Left lung (tissue), 10 donors: ENCODE data around the gene SATB2. TPM values are rescaled to one million over a fixed set of nuclear protein-coding genes. Genes with fewer than 3 reads are reported as not detected.
A peak's percentile ranks its signal among the peaks of the same experiment; 100 is the strongest.

Source experiments
- ATAC-seq: fragments of 200-7000 bp; cut with Tn5 transposase; one replicate; pipeline ENCODE4 v1.9.1; 2020; ENCODE audit warnings: moderate library complexity
- DNase-seq, 4 donors: peaks; one replicate each; pipeline ENCODE4 v3.0.0-alpha.2; 2013 to 2020
- H3K27ac ChIP-seq, 2 donors: fragments of 200-600 bp; sonication (generic) in 1 of 2; one replicate each; pipeline versions ENCODE4 v1.5.0 to v1.8.0; 2020 to 2021
- H3K27me3 ChIP-seq, 2 donors: fragments of 200-600 bp; sonication (generic) in 1 of 2; one replicate each; pipeline versions ENCODE4 v1.5.0 to v1.8.0; 2020 to 2021
- H3K36me3 ChIP-seq, 2 donors: fragments of 200-600 bp; sonication (generic) in 1 of 2; one replicate each; pipeline versions ENCODE4 v1.5.0 to v1.8.0; 2020 to 2021
- H3K4me1 ChIP-seq, 2 donors: fragments of 200-600 bp; one replicate each; pipeline ENCODE4 v1.8.0; 2021
- H3K4me3 ChIP-seq, 2 donors: fragments of 200-600 bp; sonication (generic) in 1 of 2; one replicate each; pipeline versions ENCODE4 v1.5.0 to v1.8.0; 2020 to 2021; ENCODE audit warnings: mild to moderate bottlenecking in 1 of 2
- H3K9me3 ChIP-seq, 2 donors: fragments of 200-600 bp; sonication (generic) in 1 of 2; one replicate each; pipeline versions ENCODE4 v1.5.0 to v1.8.0; 2020 to 2021
- CTCF ChIP-seq, 2 donors: fragments of 200-600 bp; sonication (generic) in 1 of 2; IDR thresholded peaks; one replicate each; pipeline versions ENCODE4 v1.5.0 to v1.8.0; 2021; ENCODE audit warnings: antibody characterized with exemption in 2 of 2
- intact Hi-C, 2 donors: fragments of 100-400 bp; cut with DNase I; formaldehyde crosslinking; loops; one replicate each; pipeline versions ENCODE4 v1.11.2 to v1.14.2; 2022
- polyA plus RNA-seq, 6 donors: library from polyadenylated mRNA; unstranded; fragments of 120-200 nt; gene quantifications; one replicate each; pipeline ENCODE4 v1.2.1, GENCODE V29; 2013; ENCODE audit not compliant: insufficient read length in 6 of 6
- total RNA-seq, 2 donors: library from RNA; stranded (reverse); fragmentation: NEBNext Ultra II Directional; extraction: Animal tissue kit (Norgen Biotek cat#: 25700); gene quantifications; one replicate each; pipeline ENCODE4 v1.2.1, GENCODE V29; 2021
- donor health status: DM: no; HTN: yes; CAD: no.
- donor health status: DM: no; HTN: no; CAD: no.

The SATB2 gene
- total and polyA plus RNA-seq, 8 donors: 2.9 to 4.5 (median 3.8) TPM

DNA sequence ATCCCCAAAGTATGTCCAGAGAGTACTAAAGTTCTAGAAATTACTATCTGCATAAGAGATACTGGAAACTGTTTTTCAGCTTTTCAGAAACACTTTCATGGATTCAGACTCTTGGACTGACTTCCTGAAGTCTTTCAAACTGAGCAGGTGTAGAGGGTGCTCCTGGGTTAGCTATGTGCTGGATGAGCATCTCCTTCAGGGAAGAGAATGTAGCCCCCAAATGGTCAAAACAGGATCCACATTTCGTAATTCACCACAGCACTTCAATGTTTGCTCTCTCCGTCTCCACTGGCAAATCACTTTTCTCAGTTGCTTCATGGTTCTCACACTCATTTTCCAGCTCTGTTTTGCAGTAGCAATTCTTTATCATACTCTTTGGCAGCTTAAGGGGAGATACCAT is 23.2 kb upstream of the SATB2 start:
- no peaks in the 10 kb centered on the region for H3K9me3 ChIP-seq
- DNase-seq: no peak
- no peaks in the 10 kb centered on the region for H3K36me3 ChIP-seq
- no peak overlapping the region for H3K4me3 ChIP-seq
- no peak for ATAC-seq
- H3K4me1 ChIP-seq: no peaks in the 10 kb centered on the region
- intact Hi-C loops: loop anchor here in 1 of 2 donors (10.0 kb wide), 1 partner anchor 1166 kb away; no protein-coding TSS in a partner anchor
- H3K27ac ChIP-seq: no peak overlapping the region
- no peak for TF ChIP-seq CTCF (IDR thresholded peaks at IDR 0.05)
- peaks cover 2 to 58% of the 10 kb centered on the region in 2 donors for H3K27me3 ChIP-seq

DNA sequence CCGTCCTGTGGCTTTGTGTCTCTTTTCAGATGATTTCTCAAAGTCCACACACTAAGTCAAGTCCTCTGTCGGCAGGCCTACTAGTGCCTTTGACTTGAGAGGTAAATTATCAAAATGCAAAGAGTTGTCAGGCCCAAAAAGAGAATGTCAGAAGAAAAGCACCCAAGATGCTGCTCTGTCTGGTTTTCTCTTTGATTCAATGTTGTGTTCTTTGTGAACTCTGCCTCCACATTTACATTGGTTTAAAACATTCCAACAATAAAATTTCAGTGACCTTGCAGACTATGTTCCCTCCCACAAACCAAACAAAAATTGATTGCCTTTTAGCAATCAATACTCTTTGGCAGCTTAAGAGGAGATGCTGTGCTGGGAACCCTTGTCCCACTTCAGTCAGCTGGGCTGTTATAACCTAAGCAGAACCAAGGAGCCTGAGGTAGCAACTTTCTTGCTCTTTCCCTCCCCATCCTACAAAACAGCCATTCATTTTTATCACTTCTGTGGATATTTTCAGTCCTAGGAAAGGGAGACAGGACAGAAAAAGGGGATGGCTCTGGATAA is 19.6 kb upstream of the SATB2 start:
- Histone ChIP-seq H3K9me3 (no peaks in the 10 kb centered on the region), H3K4me1 (no peaks in the 10 kb centered on the region), H3K4me3 (no peak overlapping the region), H3K27me3 (peaks cover 29 to 70% of the 10 kb centered on the region in 2 donors), H3K36me3 (no peaks in the 10 kb centered on the region), H3K27ac (no peak overlapping the region)
- no peak for TF ChIP-seq CTCF (IDR thresholded peaks at IDR 0.05)
- ATAC-seq (no peak), DNase-seq (no peak)
- intact Hi-C loops: no loop called here

DNA sequence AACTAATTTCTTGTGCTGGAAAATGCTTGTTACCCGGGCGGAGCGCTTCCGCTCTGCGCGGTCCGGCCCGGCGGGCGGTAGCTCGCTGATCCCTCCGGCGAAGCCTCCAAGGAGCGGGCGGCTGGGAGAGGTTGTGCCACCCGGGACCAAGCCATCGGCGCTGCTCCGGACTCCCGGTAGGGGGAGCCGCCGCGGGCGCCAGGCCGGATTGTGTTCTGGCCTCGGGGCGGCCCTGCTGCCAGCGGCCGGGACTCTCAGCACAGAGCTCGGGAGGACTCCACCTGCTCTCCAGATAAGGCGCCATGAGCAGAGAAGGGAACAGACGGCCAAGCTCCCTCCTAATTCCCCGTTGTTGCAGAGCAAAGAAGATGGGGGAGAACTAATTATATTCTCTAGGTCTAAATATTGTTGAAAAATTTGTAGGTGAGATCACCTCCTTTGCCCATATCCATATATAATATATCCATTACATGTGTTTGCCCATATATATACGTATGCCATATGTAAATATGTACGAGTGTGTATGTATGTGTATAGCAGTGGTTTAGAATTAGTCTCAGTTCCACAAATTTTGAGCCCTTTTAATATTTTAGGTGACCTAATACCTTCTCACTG is 13.8 kb upstream of the SATB2 start:
- ATAC-seq: peak; percentile 95
- peak in 2 of 4 donors; percentile 68 to 91 for DNase-seq
- no peak overlapping the region for H3K27ac ChIP-seq
- H3K36me3 ChIP-seq: no peaks in the 10 kb centered on the region
- no peak overlapping the region for H3K4me3 ChIP-seq
- peaks cover 5 to 18% of the 10 kb centered on the region in 2 donors for H3K4me1 ChIP-seq
- intact Hi-C loops: no loop called here
- H3K27me3 ChIP-seq: peaks cover 85 to 100% of the 10 kb centered on the region in 2 donors
- no peaks in the 10 kb centered on the region for H3K9me3 ChIP-seq
- peak; percentile 44 to 61 for TF ChIP-seq CTCF (IDR thresholded peaks at IDR 0.05)

DNA sequence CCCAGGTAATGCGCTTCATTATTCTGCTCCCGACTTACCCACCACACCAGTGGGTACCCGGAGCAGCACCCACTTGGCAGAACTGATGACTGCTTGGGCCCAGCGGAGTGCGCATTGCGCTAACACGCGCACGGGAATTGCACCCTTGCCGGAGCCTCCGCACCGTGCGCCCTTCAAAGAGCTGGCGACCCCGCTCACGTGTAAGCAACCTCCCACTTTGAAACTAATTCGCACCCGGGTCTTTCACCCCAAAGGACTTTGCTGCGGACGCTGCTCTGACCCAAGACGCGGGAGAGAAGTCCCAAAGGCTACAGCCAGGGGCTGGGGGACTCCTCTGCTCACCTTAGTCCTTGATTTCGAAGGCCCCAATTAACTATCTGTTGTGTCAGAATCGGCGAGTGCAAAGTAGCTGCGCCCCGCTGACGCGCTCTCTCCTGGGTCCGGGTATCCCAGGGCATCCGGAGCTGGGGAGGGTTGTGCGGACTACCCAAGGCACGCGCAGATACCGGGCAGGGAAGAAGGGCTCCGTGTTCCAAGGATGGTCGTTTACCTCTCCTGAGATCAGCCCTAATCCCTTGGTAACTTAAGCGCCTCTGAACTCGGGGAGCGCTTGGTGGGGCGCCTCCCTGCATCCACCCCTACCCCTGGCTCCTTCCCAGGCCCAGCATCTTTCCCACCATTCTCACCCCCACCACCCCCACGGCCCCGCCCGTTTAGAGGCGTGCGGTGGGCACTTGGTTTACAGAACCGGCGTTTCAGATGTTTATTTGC is 13.1 kb upstream of the SATB2 start:
- no peak overlapping the region for H3K4me3 ChIP-seq
- intact Hi-C loops: no loop called here
- H3K9me3 ChIP-seq: no peaks in the 10 kb centered on the region
- TF ChIP-seq CTCF (IDR thresholded peaks at IDR 0.05): no peak
- H3K4me1 ChIP-seq: peaks cover 5 to 18% of the 10 kb centered on the region in 2 donors
- H3K36me3 ChIP-seq: no peaks in the 10 kb centered on the region
- H3K27me3 ChIP-seq: peaks cover 92 to 100% of the 10 kb centered on the region in 2 donors
- no peak overlapping the region for H3K27ac ChIP-seq
- ATAC-seq (no peak), DNase-seq (no peak)

DNA sequence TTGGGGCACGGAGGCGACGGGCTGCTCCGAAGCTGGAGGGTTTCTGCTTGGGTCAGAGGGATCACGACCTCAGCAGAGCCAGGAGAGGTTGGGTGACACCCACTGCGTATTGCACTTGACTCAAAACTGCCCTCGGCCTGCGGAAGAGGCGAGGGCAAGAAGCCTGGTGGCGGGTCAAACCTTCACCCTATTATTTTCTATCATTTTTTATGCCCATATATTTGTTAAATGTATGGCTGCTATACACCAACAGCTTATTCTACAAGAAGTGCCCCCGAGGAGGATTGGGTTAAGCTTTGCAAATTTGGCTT is 12.6 kb upstream of the SATB2 start:
- intact Hi-C loops: no loop called here
- Histone ChIP-seq H3K4me1 (peaks cover 5 to 18% of the 10 kb centered on the region in 2 donors), H3K36me3 (no peaks in the 10 kb centered on the region), H3K27ac (no peak overlapping the region), H3K27me3 (peaks cover 97 to 100% of the 10 kb centered on the region in 2 donors), H3K9me3 (no peaks in the 10 kb centered on the region), H3K4me3 (no peak overlapping the region)
- ATAC-seq (no peak), DNase-seq (no peak)
- no peak for TF ChIP-seq CTCF (IDR thresholded peaks at IDR 0.05)
